ENCODE measurements around the gene ACRV1.

DNA sequence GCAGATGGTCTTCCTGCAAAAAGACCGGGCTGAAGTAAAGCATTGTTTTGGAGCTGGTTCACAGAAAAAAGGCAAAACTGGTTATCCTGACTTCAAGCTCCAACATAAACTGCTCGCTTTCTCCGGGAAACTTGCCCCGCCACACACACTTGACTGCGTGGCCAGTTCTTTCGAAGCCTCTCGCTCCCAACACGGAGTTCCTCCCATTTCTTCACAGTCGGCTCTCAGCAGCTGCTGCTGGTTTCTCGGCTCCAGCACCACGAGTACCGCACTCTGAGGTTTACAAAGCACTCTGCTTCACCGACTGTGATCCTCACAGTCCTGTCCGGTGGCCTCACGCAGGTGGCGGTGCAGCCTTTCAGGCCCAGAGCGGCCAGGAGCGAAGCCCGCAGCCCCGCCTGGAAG, 55.4 kb downstream of the ACRV1 start:
- TF ChIP-seq CTCF (IDR thresholded peaks at IDR 0.05; ENCODE audit: low read depth, low read length): no peak
- no peak for TF ChIP-seq EZH2phosphoT487 (IDR thresholded peaks at IDR 0.05; ENCODE audit: low read depth)
